ENCODE measurements around the gene SRBD1.

- TF ChIP-seq CTCF (IDR thresholded peaks at IDR 0.05 in 8 of 11, conservative IDR thresholded peaks at IDR 0.05 in 3 of 11), result no peak
- TF ChIP-seq POLR2A (IDR thresholded peaks at IDR 0.05), result no peak
These were observed 222.4 kb downstream of the SRBD1 start for GRCh38 chr2:45388541-45389100.

Measured in spleen (tissue), 7 donors.